H1 (cell line): Measurements from ENCODE around the gene STH. TPM values are rescaled to one million over a fixed set of nuclear protein-coding genes. Genes with fewer than 3 reads are reported as not detected.

Experiments used
- CTCF ChIA-PET: fragments of 300-600 bp; sonication (Branson Sonifier 250); formaldehyde crosslinking; loops from one replicate; lab custom pipeline; 2021; ENCODE audit not compliant: partially characterized antibody; lab: Charles Lee
- POLR2A ChIA-PET: fragments of 300-600 bp; sonication (Branson Sonifier 250); formaldehyde crosslinking; loops from one replicate; lab custom pipeline; 2021; ENCODE audit warnings: inconsistent platforms; ENCODE audit not compliant: partially characterized antibody; lab: Charles Lee
- DNase-seq, 2 experiments: peaks; one replicate each; pipeline versions ENCODE4 v3.0.0 to v3.0.0-alpha.2; 2010 to 2022; ENCODE audit warnings: low spot score in 2 of 2, low read depth in 1 of 2, mixed read lengths in 1 of 2
- FAIRE-seq: peaks from 2 replicates; lab custom pipeline; 2011; peaks lifted over from hg19 to GRCh38; lab: Jason Lieb, UNC
- H2AFZ ChIP-seq: 2 replicates; pipeline ENCODE4 v1.8.1; 2012; ENCODE audit warnings: low read length, inconsistent platforms
- H2AK5ac ChIP-seq: 2 replicates; pipeline ENCODE4 v1.6.1; 2013; ENCODE audit warnings: low read depth, low read length
- H2BK120ac ChIP-seq: replicated peaks from 2 replicates; pipeline ENCODE3; 2013; ENCODE audit warnings: low read depth, low read length, inconsistent platforms
- H2BK12ac ChIP-seq: 2 replicates; pipeline ENCODE4 v1.6.1; 2013; ENCODE audit warnings: low read depth, low read length
- H2BK15ac ChIP-seq: 2 replicates; pipeline ENCODE4 v1.6.1; 2013; ENCODE audit warnings: low read length
- H2BK20ac ChIP-seq: 2 replicates; pipeline ENCODE4 v1.6.1; 2013; ENCODE audit warnings: low read length
- H2BK5ac ChIP-seq: 2 replicates; pipeline ENCODE4 v1.6.1; 2013; ENCODE audit warnings: low read depth, low read length
- H3K14ac ChIP-seq: 2 replicates; pipeline ENCODE4 v1.6.1; 2013; ENCODE audit warnings: inconsistent platforms; ENCODE audit not compliant: insufficient read length
- H3K18ac ChIP-seq: 2 replicates; pipeline ENCODE4 v1.6.1; 2013; ENCODE audit warnings: low read length; ENCODE audit errors: extremely low read depth
- H3K23ac ChIP-seq: 2 replicates; pipeline ENCODE4 v1.6.1; 2013; ENCODE audit warnings: inconsistent platforms; ENCODE audit not compliant: insufficient read length
- H3K23me2 ChIP-seq: 2 replicates; pipeline ENCODE4 v1.6.1; 2013; ENCODE audit warnings: low read depth, low read length
- H3K27ac ChIP-seq: 2 replicates; pipeline ENCODE4 v1.6.1; 2011; ENCODE audit warnings: low read depth, low read length, inconsistent platforms
- H3K27me3 ChIP-seq, 4 experiments: replicated peaks in 1 of 4; 1 replicate in 1 of 4; 2 replicates in 3 of 4; pipeline versions ENCODE4 v1.6.1 to v1.8.1; 2011 to 2013; ENCODE audit warnings: low read length in 3 of 4, mild to moderate bottlenecking in 3 of 4, inconsistent platforms in 2 of 4, mixed read lengths in 2 of 4, moderate library complexity in 1 of 4; ENCODE audit not compliant: control insufficient read depth in 3 of 4, insufficient read depth in 3 of 4; ENCODE audit errors: extremely low read depth in 1 of 4
- H3K36me3 ChIP-seq, 4 experiments: 2 replicates each; pipeline versions ENCODE4 v1.6.1 to v1.8.1; 2011 to 2013; ENCODE audit warnings: mild to moderate bottlenecking in 4 of 4, low read length in 3 of 4, moderate library complexity in 2 of 4, control low read depth in 1 of 4, inconsistent platforms in 1 of 4; ENCODE audit not compliant: insufficient read depth in 4 of 4, control insufficient read depth in 2 of 4
- H3K4ac ChIP-seq: replicated peaks from 2 replicates; pipeline ENCODE3; 2013; ENCODE audit warnings: low read length, low read depth, mixed read lengths, inconsistent platforms; ENCODE audit not compliant: insufficient read length
- H3K4me1 ChIP-seq, 4 experiments: replicated peaks in 1 of 4; 1 replicate in 1 of 4; 2 replicates in 3 of 4; pipeline versions ENCODE4 v1.6.1 to v1.8.1; 2011 to 2013; ENCODE audit warnings: low read length in 3 of 4, inconsistent platforms in 2 of 4, mixed read lengths in 1 of 4; ENCODE audit not compliant: insufficient read depth in 4 of 4, control insufficient read depth in 3 of 4
- H3K4me2 ChIP-seq, 2 experiments: 2 replicates each; pipeline versions ENCODE4 v1.6.1 to v1.8.1; 2011 to 2013; ENCODE audit warnings: low read depth in 2 of 2, low read length in 2 of 2, control low read depth in 1 of 2, inconsistent platforms in 1 of 2, mild to moderate bottlenecking in 1 of 2; ENCODE audit not compliant: insufficient read depth in 1 of 2
- H3K4me3 ChIP-seq, 4 experiments: fragments of 200-600, 300-600 bp in 1 of 4; sonication (generic), shearing (Covaris generic), sonication (Bioruptor Twin) in 1 of 4; 2 replicates each; pipeline versions ENCODE4 v1.5.1 to v1.8.1; 2011 to 2016; ENCODE audit warnings: low read length in 4 of 4, low read depth in 3 of 4, control low read depth in 2 of 4, inconsistent platforms in 2 of 4, mild to moderate bottlenecking in 2 of 4, mixed read lengths in 1 of 4, moderate library complexity in 1 of 4; ENCODE audit not compliant: insufficient read depth in 2 of 4; ENCODE audit errors: extremely low read depth in 1 of 4
- H3K56ac ChIP-seq: replicated peaks from 2 replicates; pipeline ENCODE3; 2013; ENCODE audit warnings: low read depth, mild to moderate bottlenecking, mixed read lengths, low read length, inconsistent platforms; ENCODE audit not compliant: insufficient read length
- H3K79me1 ChIP-seq: 2 replicates; pipeline ENCODE4 v1.6.1; 2013; ENCODE audit warnings: low read depth, low read length, control low read depth
- H3K79me2 ChIP-seq, 2 experiments: 2 replicates each; pipeline versions ENCODE4 v1.6.1 to v1.8.1; 2012 to 2013; ENCODE audit warnings: low read length in 2 of 2, mild to moderate bottlenecking in 2 of 2, inconsistent platforms in 1 of 2; ENCODE audit not compliant: insufficient read depth in 2 of 2, control insufficient read depth in 1 of 2
- H3K9ac ChIP-seq, 4 experiments: replicated peaks in 1 of 4; 1 replicate in 1 of 4; 2 replicates in 3 of 4; pipeline versions ENCODE4 v1.6.1 to v1.8.1; 2011 to 2013; ENCODE audit warnings: low read depth in 3 of 4, low read length in 3 of 4, control low read depth in 2 of 4, mild to moderate bottlenecking in 2 of 4, moderate library complexity in 2 of 4, inconsistent platforms in 1 of 4; ENCODE audit errors: extremely low read depth in 1 of 4
- H3K9me3 ChIP-seq, 2 experiments: 2 replicates each; pipeline versions ENCODE4 v1.6.1 to v1.8.1; 2012 to 2013; ENCODE audit warnings: mild to moderate bottlenecking in 2 of 2, moderate library complexity in 2 of 2, control low read depth in 1 of 2, inconsistent platforms in 1 of 2, low read depth in 1 of 2, low read length in 1 of 2, mixed read lengths in 1 of 2; ENCODE audit not compliant: insufficient read depth in 2 of 2
- H4K20me1 ChIP-seq, 2 experiments: replicated peaks in 1 of 2; 2 replicates each; pipeline versions ENCODE3 to v1.8.1; 2011 to 2013; ENCODE audit warnings: inconsistent platforms in 2 of 2, low read length in 2 of 2, mild to moderate bottlenecking in 1 of 2; ENCODE audit not compliant: insufficient read depth in 2 of 2, control insufficient read depth in 1 of 2
- H4K5ac ChIP-seq: 2 replicates; pipeline ENCODE4 v1.6.1; 2013; ENCODE audit warnings: low read length, low read depth, mixed read lengths, inconsistent platforms; ENCODE audit not compliant: insufficient read length
- H4K8ac ChIP-seq: 2 replicates; pipeline ENCODE4 v1.8.0; 2013; ENCODE audit warnings: mild to moderate bottlenecking, moderate library complexity, low read length, inconsistent platforms; ENCODE audit not compliant: insufficient read depth; ENCODE audit errors: extremely low read depth
- H4K91ac ChIP-seq: replicated peaks from 2 replicates; pipeline ENCODE3; 2013; ENCODE audit warnings: low read length, mixed read lengths, inconsistent platforms; ENCODE audit not compliant: insufficient read length
- MAFK ChIP-seq: IDR thresholded peaks from 2 replicates; pipeline ENCODE4 v1.6.1; 2012; ENCODE audit warnings: low read depth, mild to moderate bottlenecking, improper control_type of control experiment, low read length
- POU5F1 ChIP-seq: IDR thresholded peaks from 2 replicates; pipeline ENCODE4 v1.6.1; 2011; ENCODE audit warnings: low read depth, mild to moderate bottlenecking, low read length, moderate library complexity
- SP1 ChIP-seq: IDR thresholded peaks from 2 replicates; pipeline ENCODE4 v1.6.1; 2011; ENCODE audit warnings: low read depth, low read length
- SRF ChIP-seq: IDR thresholded peaks from 2 replicates; pipeline ENCODE4 v1.6.1; 2011; ENCODE audit warnings: mild to moderate bottlenecking, low read depth, low read length, moderate library complexity
- WGBS, 2 experiments: shearing (Covaris generic) in 1 of 2; methylation state at CpG; one replicate each; pipeline versions ENCODE4 v1.1.6 to v1.1.7; 2013 to 2015; ENCODE audit warnings: low lambda C conversion rate in 2 of 2, mixed read lengths in 2 of 2, inconsistent platforms in 1 of 2, low coverage in 1 of 2, missing lambda C conversion rate in 1 of 2; ENCODE audit not compliant: insufficient replicate concordance in 2 of 2, insufficient coverage in 1 of 2, insufficient read length in 1 of 2; ENCODE audit errors: extremely low coverage in 1 of 2, missing lambda C conversion rate in 1 of 2; 5-methylcytosine and 5-hydroxymethylcytosine counted together
- polyA plus RNA-seq, 7 experiments: library from polyadenylated mRNA; depleted of rRNA in 3 of 7; stranded (reverse) in 5 of 7; unstranded in 2 of 7; fragments of >200 nt in 5 of 7; fragments of 200-250 nt in 2 of 7; gene quantifications; 1 replicate in 5 of 7; 2 replicates in 1 of 7; 4 replicates in 1 of 7; pipeline versions ENCODE4 v1.2.1 to v1.2.3, GENCODE V29; 2011 to 2013; ENCODE audit warnings: missing spikeins in 2 of 7, mixed read lengths in 2 of 7
- total RNA-seq: library from RNA; stranded (reverse); fragmentation: NEBNext Ultra II Directional; extraction: Animal tissue kit (Norgen Biotek cat#: 25700); gene quantifications from 2 replicates; pipeline ENCODE4 v1.2.1, GENCODE V29; 2021

STH gene
- total and polyA plus RNA-seq, 2 of the 8 experiments (the other 6 are each of a cell fraction or from before 2014, with no cell fraction given), result not detected

DNA sequence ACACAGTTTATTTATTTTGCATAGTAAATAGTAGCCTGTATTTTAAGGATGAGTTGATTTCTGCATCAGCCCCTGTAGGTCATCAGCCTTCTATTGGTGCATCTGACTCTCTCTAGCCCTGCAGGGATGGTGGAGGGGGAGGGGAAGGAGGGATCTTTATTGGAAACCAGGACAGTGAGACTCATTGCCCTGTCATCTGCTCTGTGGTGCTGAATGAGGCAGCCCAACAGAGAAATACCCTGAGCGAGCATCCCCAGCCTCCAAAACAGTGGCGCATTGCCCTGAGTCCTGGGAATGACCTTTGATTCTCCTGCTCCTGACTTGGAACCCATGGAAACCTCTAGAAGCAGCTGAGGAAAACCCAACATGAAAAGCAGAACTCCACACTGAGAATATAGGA lies 45.5 kb upstream of the STH start:
- H2BK12ac ChIP-seq, result no peak overlapping the region
- H2BK15ac ChIP-seq, result no peak overlapping the region
- no peak overlapping the region for H2BK120ac ChIP-seq
- H2BK20ac ChIP-seq, result no peak overlapping the region
- H3K23me2 ChIP-seq, result no peaks in the 10 kb centered on the region
- no peak overlapping the region for H4K5ac ChIP-seq
- no peak overlapping the region for H2AK5ac ChIP-seq
- H3K9me3 ChIP-seq, result no peaks in the 10 kb centered on the region
- POLR2A ChIA-PET, result no interaction called here
- no peak overlapping the region for H3K18ac ChIP-seq
- H3K4me3 ChIP-seq, result no peak overlapping the region
- no peak for DNase-seq
- no peaks in the 10 kb centered on the region for H4K20me1 ChIP-seq
- WGBS, 2 experiments, result 94% methylated on average over 2 of the region's 2 CpGs; no CpG with 5 or more reads in 1 of the 2 experiments
- H4K91ac ChIP-seq, result no peak overlapping the region
- CTCF ChIA-PET, result interaction anchor here (0.7 to 2.7 kb wide), 3 partner anchors 9 to 21 kb away, joined by 3 to 17 read pairs (median 5); no protein-coding TSS in a partner anchor
- no peak overlapping the region for H3K14ac ChIP-seq
- H3K4me1 ChIP-seq, result peaks cover 0 to 6% (median 2%) of the 10 kb centered on the region in 4 experiments; a peak in 4 of 7 replicates
- no peaks in the 10 kb centered on the region for H3K79me1 ChIP-seq
- no peak for FAIRE-seq
- no peak overlapping the region for H3K4me2 ChIP-seq
- H3K56ac ChIP-seq, result no peak overlapping the region
- H3K27ac ChIP-seq, result no peak overlapping the region
- H3K4ac ChIP-seq, result no peak overlapping the region
- H2BK5ac ChIP-seq, result no peak overlapping the region
- no peak overlapping the region for H3K23ac ChIP-seq
- H2AFZ ChIP-seq, result no peak overlapping the region
- no peaks in the 10 kb centered on the region for H3K79me2 ChIP-seq
- H3K9ac ChIP-seq, result no peak overlapping the region
- H4K8ac ChIP-seq, result no peak overlapping the region
- no peaks in the 10 kb centered on the region for H3K36me3 ChIP-seq
- H3K27me3 ChIP-seq, result peaks cover 0 to 12% (median 11%) of the 10 kb centered on the region in 4 experiments; a peak in 6 of 7 replicates
- TF ChIP-seq SP1 (no peak), MAFK (no peak), SRF (no peak), POU5F1 (no peak)
